ENCODE measurements around the gene NUDT7.

Gene NUDT7

DNA sequence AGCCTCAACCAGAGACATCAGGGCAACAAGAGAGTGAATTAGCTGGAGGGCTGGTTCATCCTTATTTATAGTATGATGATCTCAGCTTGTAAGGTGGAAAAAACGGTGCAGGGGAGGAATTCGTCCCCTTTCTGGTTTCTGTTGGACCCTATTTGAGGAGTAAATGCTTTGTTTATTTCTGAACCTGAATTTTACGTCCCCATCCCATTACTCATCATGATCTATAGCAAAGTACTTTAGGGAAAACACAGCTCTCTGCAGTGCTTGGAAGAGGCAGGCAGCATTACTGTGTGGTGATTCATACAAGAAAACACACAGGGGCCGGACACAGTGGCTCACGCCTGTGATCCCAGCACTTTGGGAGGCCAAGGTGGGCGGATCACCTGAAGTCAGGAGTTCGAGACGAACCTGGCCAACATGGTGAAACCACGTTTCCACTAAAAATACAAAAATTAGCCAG, 58.1 kb downstream of the NUDT7 start:
- peak; percentile 85 for DNase-seq (ENCODE audit: low read depth)

DNA sequence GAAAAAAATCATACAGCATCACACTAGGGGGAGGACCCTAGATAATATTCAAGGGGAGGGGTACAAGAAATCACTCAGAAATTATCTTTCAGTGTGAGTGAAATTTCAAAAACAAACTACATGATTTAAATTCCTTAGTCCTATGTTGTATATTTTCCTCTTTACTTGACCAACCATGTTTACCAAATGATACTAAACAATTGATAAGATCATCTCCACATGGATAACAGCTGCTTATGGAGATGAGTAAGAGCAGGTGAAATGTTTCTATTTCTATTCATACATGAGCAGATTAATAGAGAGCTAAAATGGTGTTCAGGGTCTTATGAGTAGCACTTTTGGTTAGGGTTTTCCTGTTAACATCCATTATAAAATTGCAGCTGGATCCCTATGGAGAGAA, 58.8 kb downstream of the NUDT7 start:
- no peak for DNase-seq (ENCODE audit: low read depth)

DNA sequence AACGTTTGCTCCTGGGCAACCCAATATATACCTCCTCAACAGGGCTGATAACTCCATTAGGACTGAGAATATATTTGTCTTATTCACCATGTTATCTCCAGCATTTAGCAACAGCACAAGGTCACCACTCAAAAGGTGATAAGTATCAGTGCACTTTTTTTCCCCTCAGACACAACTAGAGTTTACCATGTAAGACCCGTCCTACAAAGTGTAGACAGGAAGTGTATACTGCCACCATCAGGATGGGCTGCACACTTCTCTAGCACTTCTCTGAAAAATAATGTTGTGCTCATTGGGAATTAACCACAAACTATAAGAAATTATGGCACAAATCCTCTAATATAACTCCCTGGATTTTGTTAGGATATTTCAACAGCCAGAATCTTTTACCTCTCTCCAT, 60.4 kb downstream of the NUDT7 start:
- DNase-seq (ENCODE audit: low read depth), result no peak

DNA sequence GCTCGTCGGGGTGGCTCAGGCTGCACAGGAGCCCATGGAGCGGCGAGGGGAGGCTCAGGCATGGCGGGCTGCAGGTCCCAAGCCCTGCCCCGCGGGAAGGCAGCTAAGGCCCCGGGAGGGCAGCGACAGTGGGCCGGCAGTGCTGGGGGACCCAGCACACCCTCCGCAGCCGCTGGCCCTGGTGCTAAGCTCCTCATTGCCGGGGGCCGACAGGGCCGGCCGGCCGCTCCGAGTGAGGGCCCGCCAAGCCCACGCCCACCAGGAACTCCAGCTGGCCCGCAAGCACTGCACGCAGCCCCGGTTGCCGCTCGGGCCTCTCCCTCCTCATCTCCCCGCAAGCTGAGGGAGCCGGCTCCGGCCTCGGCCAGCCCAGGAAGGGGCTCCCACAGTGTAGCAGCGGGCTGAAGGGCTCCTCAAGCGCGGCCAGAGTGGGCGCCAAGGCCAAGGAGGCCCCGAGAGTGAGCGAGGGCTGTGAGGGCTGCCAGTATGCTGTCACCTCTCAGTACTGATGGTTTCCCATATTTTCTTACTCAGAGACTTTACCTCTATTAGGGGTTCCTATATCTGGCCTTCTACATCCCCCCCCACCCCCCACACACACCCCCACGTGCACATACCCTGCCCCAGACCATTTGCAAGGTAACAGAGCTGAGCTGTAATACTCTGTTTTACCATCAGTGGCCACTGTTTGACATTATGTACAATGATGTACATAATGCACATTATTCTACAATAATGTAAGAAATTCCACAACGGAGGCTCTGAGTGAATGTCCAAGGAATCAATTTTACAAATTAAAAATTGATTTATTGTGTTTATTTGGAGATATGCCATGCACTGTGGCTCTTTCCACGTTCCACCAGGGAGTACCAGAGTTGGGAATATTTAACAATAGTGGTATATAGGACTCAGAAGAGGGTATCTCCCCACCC, 62.4 kb downstream of the NUDT7 start:
- DNase-seq (ENCODE audit: low read depth), result peak; percentile 22

DNA sequence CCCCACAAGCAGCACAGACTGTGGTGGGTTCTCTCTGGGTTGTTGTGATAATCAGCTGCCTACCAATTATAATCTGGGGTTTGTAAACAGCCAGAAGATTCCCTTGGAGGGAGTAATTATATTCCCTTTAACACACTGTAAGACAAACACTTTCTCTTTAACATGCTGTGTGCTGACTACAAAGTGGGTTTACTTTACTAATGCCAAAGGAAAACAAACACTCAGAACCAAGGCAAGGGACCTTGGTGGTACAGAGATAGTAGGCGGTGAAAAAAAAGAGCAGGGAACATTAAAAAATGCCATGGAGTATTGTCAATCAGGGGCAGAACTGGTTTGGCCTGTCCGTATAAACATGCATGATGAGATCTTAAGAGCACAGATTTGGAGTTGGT, 63.1 kb downstream of the NUDT7 start:
- no peak for DNase-seq (ENCODE audit: low read depth)

DNA sequence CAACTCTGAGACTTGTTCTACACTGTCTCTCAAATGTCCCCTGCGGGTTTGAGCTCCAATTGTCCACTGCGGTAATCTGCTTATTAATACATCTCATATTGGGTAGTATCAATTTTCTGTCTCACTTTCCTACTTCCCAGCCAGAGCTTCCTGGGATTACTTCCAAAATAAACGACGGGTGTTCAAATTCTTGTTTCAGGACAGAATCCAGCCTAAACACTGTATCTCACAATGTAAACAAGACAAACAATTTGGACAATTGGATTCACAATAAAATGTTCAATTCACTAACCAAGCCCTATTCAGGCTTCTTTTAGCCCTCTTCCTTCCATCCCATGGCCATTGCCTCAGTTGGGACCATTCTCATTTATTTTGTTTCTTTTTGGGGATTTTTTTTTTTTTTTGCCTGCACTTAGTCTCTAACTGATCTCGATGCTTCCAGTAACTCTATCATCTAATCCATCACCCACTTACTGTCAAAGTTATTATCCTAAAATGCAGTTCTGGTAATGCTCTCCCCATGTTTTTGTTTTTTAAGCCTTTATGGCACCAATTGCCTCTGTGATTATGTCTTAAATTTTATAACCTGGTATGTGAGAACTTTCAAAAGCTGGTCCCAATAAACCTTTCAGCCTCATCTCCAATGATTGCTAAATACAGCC, 64.0 kb downstream of the NUDT7 start:
- no peak for DNase-seq (ENCODE audit: low read depth)

DNA sequence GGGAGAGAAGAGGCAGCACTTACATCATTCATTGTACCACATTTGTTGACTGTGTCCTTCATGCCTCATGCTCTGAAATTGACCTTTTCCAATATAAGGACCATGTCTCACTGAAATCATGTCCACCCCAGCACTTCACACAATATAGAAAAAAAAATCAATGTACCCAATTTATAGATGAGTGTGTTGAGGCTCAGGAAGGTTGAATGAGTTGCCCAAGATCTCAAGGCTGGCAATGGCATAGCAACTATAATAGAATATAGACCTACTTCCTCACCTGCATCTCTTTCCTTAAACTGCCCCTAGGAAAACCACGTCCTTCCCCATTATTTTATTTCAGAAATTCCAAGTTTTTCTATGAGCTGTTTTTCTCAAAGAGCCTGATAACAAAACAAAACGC, 65.1 kb downstream of the NUDT7 start:
- no peak for DNase-seq (ENCODE audit: low read depth)

DNA sequence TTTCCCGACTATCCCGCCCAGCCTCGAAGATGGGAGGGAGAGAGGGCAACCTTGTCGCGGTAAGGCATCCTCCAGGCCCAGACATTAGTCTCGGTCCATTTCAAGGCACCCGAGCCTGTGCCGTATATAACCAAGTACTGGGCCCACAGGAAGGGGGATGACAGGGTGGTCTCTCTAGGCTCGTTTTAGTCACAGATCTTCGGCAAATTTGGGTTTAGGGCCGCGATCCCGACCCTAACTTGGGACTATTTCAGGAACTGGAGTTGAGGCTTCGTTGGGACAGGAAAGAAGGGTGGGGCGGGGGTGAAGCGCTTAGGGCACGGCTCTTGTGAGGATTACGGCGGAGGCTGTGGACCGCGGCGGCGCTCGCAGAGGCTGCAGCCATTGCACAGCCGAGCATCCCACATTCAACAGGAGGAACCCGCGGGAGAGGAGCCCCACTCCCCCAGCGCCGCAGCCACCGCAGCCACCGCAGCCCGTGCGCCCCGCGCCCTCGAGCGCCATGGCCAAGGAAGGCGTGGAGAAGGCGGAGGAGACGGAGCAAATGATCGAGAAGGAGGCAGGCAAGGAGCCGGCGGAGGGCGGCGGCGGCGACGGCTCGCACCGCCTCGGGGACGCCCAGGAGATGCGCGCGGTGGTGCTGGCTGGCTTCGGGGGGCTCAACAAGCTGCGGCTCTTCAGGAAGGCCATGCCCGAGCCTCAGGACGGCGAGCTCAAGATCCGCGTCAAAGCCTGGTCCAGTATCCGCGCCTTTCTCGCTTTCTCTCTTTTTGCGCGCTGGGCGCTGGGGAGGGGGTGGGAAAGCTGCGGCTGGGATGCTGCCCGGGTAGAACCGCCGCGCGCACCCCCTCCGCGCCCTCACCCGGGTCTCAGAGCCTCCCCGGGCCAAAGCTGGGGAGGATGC, 66.1 kb downstream of the NUDT7 start, which contains the start of gene VAT1L:
Gene VAT1L, plus strand, starts transcription at position 384 of the 904 bp plus-strand sequence. Its CDS starts 119 bp downstream, at position 503.
- DNase-seq (ENCODE audit: low read depth), result peak; percentile 34

DNA sequence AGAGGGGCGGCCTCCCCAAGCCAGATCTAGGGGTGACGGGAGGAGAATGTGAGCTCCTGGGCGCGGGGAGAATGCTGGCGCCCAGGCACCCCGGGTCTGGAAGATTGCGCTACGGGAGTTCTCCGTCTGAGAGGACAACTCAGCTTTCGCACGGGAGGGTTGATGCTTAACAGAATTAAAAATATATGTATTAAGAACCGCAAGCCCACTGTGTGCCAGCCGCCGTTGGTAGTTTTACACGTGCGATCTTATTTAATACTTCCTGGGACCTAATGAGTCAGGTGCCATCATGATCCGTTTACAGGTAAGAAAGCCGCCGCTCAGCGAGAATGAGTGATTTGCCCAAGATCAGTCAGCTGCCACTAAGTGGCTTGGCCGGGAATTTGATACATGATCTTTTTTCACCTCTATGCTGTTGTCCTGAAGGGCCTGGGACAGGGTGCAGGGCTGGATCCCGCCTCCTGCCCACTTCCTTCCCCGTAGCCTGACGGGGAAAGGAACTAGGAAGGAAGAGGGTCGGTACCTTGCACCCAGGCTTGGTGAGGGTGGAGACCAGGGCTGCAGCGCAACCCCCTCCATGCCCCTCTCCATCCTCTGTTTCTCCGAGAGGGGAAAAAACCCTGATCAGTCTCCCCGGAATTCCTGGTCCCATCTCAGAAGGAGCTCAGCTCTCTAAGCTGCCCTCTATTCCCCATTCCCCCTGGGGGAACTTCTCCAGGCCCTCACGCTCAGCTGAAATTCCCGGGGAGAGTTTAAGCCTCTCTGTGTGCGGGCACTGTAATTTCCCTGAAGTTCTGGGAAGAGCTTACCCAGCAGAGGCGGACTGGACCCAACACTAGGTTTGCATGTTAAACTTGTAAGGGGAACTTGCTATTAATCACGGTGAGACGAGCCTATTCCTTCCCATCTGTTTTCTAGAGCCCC, 67.0 kb downstream of the NUDT7 start:
- DNase-seq (ENCODE audit: low read depth), result peak; percentile 2

DNA sequence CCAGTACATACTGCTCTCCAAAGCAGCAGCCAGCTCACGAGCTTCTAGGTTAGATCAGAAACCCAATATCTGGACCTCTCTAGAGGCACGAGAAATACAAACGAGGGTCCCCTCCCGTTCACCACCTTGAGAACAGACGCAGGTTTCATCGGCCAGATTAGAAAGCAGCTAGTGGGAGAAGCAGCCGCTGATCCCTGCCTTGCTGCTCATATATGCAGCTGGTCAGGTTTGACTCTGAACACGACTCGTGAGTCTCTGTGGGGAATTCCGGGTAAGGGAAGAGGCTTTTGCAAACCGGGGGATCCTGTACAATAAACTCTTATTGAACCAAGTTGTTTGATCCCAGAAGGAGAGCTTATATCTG, 67.7 kb downstream of the NUDT7 start:
- DNase-seq (ENCODE audit: low read depth), result no peak

DNA sequence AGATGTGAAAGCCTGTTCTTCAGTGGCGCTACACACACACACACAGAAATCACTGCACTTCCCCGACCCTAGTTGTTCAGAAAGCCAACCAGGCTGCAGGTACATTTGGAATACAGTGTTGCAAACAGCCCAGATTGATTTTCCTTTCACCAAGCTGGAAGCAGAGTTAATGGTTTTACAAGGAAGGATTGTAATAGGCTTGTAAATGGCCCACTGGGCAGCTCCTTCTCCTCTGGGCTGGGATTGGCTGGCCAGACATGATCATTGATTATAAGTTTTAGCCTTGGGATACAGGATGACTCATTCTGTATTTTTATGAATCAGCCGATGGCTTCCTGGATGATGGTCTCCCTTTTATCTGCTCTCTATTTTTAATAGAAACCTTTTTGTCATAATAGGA, 68.6 kb downstream of the NUDT7 start:
- DNase-seq (ENCODE audit: low read depth), result peak; percentile 42

Data from ELR (cell line).